ENCODE measurements around the gene DYTN.

DNA sequence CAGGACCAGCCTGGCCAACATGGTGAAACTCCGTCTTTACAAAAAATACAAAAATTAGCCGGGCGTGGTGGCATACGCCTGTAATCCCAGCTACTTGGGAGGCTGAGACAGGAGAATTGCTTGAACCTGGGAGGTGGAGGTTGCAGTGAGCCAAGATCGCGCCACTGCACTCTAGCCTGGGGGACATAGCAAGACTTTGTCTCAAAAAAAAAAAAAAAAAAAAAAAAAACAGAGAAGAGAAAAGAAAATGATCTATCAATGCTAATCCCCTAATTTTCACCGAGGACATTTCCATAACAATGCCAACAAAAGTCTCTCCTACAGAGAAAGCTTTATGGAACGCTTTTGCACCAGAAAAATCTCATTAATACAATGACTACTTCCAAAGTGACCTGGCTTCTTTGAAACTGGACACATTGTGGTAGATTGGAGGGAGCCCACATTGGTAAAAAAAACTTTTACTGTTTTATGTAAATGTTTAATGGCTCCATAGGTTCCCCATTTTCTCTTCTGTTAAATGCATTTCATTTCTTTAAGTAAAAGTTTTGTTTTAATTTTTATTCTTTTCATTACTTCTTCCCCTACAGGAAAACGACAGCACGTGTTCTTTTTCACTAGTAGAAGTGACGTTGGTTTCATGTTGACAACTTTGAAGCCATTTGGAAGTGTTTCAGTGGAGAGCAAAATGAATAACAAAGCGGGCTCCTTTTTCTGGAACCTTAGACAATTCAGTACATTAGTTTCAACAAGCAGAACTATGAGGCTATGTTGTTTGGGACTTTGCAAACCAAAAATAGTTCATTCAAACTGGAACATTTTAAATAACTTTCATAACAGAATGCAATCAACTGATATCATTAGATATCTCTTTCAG lies 48.1 kb upstream of the DYTN start:
- no peak for TF ChIP-seq TAF1 (IDR thresholded peaks at IDR 0.05; ENCODE audit: borderline replicate concordance, low read depth, low read length)
- TF ChIP-seq POLR2A (IDR thresholded peaks at IDR 0.05; ENCODE audit: low read depth, low read length) = no peak
- no peak for TF ChIP-seq POLR2AphosphoS5 (IDR thresholded peaks at IDR 0.05; ENCODE audit: low read depth, low read length)

Data from GM12892 (cell line).